Mucosa of descending colon (tissue), 3 donors: ENCODE measurements around the gene MTF2. TPM values are rescaled to one million over a fixed set of nuclear protein-coding genes. Genes with fewer than 3 reads are reported as not detected.
"Not testable (repeated sequence)": the region's sequence is repeated elsewhere in the genome, so short reads cannot be mapped to it uniquely, and the experiment has no call there.

Experiments used
- ATAC-seq: fragments of 200-7000 bp; cut with Tn5 transposase; one replicate; pipeline ENCODE4 v1.9.1; 2020; ENCODE audit warnings: mild to moderate bottlenecking, moderate library complexity
- DNase-seq, 3 donors: peaks; one replicate each; pipeline ENCODE4 v3.0.0-alpha.2; 2020
- H3K36me3 ChIP-seq: fragments of 200-600 bp; one replicate; pipeline ENCODE4 v1.8.0; 2021; ENCODE audit warnings: low read depth, mild to moderate bottlenecking
- H3K4me1 ChIP-seq: fragments of 200-600 bp; one replicate; pipeline ENCODE4 v1.8.0; 2021; ENCODE audit warnings: low read depth, mild to moderate bottlenecking
- H3K4me3 ChIP-seq: fragments of 200-600 bp; one replicate; pipeline ENCODE4 v1.8.0; 2021; ENCODE audit warnings: mild to moderate bottlenecking
- H3K9me3 ChIP-seq: fragments of 200-600 bp; one replicate; pipeline ENCODE4 v1.8.0; 2021; ENCODE audit warnings: mild to moderate bottlenecking
- CTCF ChIP-seq: fragments of 200-600 bp; IDR thresholded peaks from one replicate; pipeline ENCODE4 v1.8.0; 2022; ENCODE audit warnings: antibody characterized with exemption, mild to moderate bottlenecking
- intact Hi-C, 2 donors: fragments of 100-400 bp; cut with DNase I in 1 of 2; cut with micrococcal nuclease in 1 of 2; formaldehyde crosslinking; loops; one replicate each; pipeline versions ENCODE4 v1.11.0 to v1.11.1; 2022; cut with DNase I, micrococcal nuclease
- long read RNA-seq, 2 donors: library from polyadenylated mRNA; unstranded; transcript quantifications; one replicate each; pipeline ENCODE4 v2.0.0, GENCODE V29; 2019 to 2021
- total RNA-seq, 3 donors: library from RNA; stranded (reverse); fragmentation: NEBNext Ultra II Directional in 2 of 3; extraction: Animal tissue kit (Norgen Biotek cat#: 25700) in 2 of 3; gene quantifications; one replicate each; pipeline versions ENCODE4 v1.2.1 to v1.2.4, GENCODE V29; 2021 to 2023
- donor health status: DM: no; HTN: no; CAD: no; lungs with moderate emphysema.
- donor health status: DM: no; HTN: no; CAD: no.
- donor health status: DM: no; HTN: yes; CAD: no.

Gene MTF2
- 10 to 100 TPM; 22.5 to 32.1 (median 23.6) TPM for total RNA-seq
- long read RNA-seq, donor 1, full-length matches to known transcripts = 9 of 16 reads
- long read RNA-seq, donor 1, partial matches to known transcripts = 4 of 16 reads
- long read RNA-seq, donor 1, other reads (novel, unspliced or antisense) = 3 of 16 reads
- long read RNA-seq, donor 2, partial matches to known transcripts = 14 of 16 reads
- long read RNA-seq, donor 2, other reads (novel, unspliced or antisense) = 2 of 16 reads

- DNase-seq (peak; percentile 97 to 99 (median 98)), ATAC-seq (peak; percentile 98)
- peak; percentile 12 for TF ChIP-seq CTCF
- Histone ChIP-seq H3K9me3 (no peaks in the 10 kb centered on the region), H3K36me3 (no peaks in the 10 kb centered on the region), H3K4me1 (peaks cover 28% of the 10 kb centered on the region), H3K4me3 (peak within 1 kb of the TSS; percentile 65)
- intact Hi-C loops = no loop called here
Observed at GRCh38 chr1:93078986-93079654, at the start of gene MTF2. Gene MTF2 (plus strand): TSS chr1:93079283. CDS start chr1:93079527, 244 bp downstream.

- intact Hi-C loops = no loop called here
- ATAC-seq = no peak
- no peak overlapping the region for H3K4me3 ChIP-seq
- no peaks in the 10 kb centered on the region for H3K9me3 ChIP-seq
- DNase-seq = no peak
- no peaks in the 10 kb centered on the region for H3K4me1 ChIP-seq
- no peak for TF ChIP-seq CTCF
- no peaks in the 10 kb centered on the region for H3K36me3 ChIP-seq
Observed at GRCh38 chr1:93029317-93029716, 49.8 kb upstream of the MTF2 start.

GRCh38 chr1:93030191-93030590, 48.9 kb upstream of the MTF2 start:
- intact Hi-C loops, ATAC-seq: not testable (repeated sequence)

GRCh38 chr1:93031711-93032110, 47.4 kb upstream of the MTF2 start:
- H3K36me3 ChIP-seq = no peaks in the 10 kb centered on the region
- no peak for TF ChIP-seq CTCF
- H3K4me1 ChIP-seq = no peaks in the 10 kb centered on the region
- no peaks in the 10 kb centered on the region for H3K9me3 ChIP-seq
- intact Hi-C loops = no loop called here
- no peak overlapping the region for H3K4me3 ChIP-seq
- ATAC-seq = no peak
- DNase-seq = no peak

More at GRCh38 chr1:93030191-93030590, 48.9 kb upstream of the MTF2 start:
- H3K9me3 ChIP-seq, H3K36me3 ChIP-seq, DNase-seq, H3K4me3 ChIP-seq, H3K4me1 ChIP-seq: not testable (repeated sequence)

GRCh38 chr1:93033029-93033428, 46.1 kb upstream of the MTF2 start:
- Histone ChIP-seq H3K4me3 (no peak overlapping the region), H3K36me3 (no peaks in the 10 kb centered on the region), H3K4me1 (no peaks in the 10 kb centered on the region), H3K9me3 (no peaks in the 10 kb centered on the region)
- intact Hi-C loops = no loop called here
- no peak for ATAC-seq
- no peak for TF ChIP-seq CTCF
- DNase-seq = no peak

- peak; percentile 61 for ATAC-seq
- no peak for DNase-seq
- H3K9me3 ChIP-seq = no peaks in the 10 kb centered on the region
- H3K36me3 ChIP-seq = no peaks in the 10 kb centered on the region
- no peak for TF ChIP-seq CTCF
- no peaks in the 10 kb centered on the region for H3K4me1 ChIP-seq
- no peak overlapping the region for H3K4me3 ChIP-seq
- intact Hi-C loops = no loop called here
Observed at GRCh38 chr1:93033785-93034184, 45.3 kb upstream of the MTF2 start.
